Sigmoid colon (tissue), 4 donors: ENCODE data around the gene IFT172.
"Not testable (repeated sequence)": the region's sequence is repeated elsewhere in the genome, so short reads cannot be mapped to it uniquely, and the experiment has no call there.

ENCODE experiments used
- EP300 ChIP-seq, 4 donors: sonication (generic); formaldehyde crosslinking; IDR thresholded peaks; one replicate each; pipeline ENCODE4 v1.6.1; 2017; ENCODE audit warnings: antibody characterized with exemption in 4 of 4
- POLR2A ChIP-seq, 2 donors: fragments of 450-650 bp; IDR thresholded peaks; one replicate each; pipeline ENCODE4 v1.6.1; 2016; ENCODE audit warnings: antibody characterized with exemption in 2 of 2, mild to moderate bottlenecking in 2 of 2, moderate library complexity in 2 of 2
- POLR2AphosphoS5 ChIP-seq, 4 donors: sonication (generic); formaldehyde crosslinking; IDR thresholded peaks; one replicate each; pipeline ENCODE4 v1.6.1; 2017; ENCODE audit warnings: antibody characterized with exemption in 4 of 4
- TF ChIP-seq, protein P1 (sequence below), 4 experiments: fragments of 450-650 bp in 3 of 4; fragments of 200-600 bp in 1 of 4; IDR thresholded peaks; one replicate each; pipeline ENCODE4 v1.5.1; 2016 to 2019; ENCODE audit warnings: antibody characterized with exemption in 4 of 4, mild to moderate bottlenecking in 3 of 4, moderate library complexity in 2 of 4

DNA sequence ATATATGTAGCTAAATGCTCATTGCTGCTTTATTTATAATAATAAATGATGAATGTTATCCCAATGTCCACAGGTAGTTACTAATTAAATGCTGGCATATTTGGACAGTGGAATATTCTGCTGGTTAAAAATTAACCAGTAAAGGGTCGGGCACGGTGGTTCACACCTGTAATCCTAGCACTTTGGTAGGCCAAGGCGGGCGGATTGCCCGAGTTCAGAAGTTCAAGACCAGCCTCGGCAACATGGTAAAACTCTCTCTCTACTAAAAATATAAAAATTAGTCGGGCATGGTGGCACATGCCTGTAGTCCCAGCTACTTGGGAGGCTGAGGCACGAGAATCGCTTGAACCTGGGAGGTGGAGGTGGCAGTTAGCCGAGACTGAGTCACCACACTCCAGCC lies 64.5 kb downstream of the IFT172 start:
- TF ChIP-seq, protein P1, sequence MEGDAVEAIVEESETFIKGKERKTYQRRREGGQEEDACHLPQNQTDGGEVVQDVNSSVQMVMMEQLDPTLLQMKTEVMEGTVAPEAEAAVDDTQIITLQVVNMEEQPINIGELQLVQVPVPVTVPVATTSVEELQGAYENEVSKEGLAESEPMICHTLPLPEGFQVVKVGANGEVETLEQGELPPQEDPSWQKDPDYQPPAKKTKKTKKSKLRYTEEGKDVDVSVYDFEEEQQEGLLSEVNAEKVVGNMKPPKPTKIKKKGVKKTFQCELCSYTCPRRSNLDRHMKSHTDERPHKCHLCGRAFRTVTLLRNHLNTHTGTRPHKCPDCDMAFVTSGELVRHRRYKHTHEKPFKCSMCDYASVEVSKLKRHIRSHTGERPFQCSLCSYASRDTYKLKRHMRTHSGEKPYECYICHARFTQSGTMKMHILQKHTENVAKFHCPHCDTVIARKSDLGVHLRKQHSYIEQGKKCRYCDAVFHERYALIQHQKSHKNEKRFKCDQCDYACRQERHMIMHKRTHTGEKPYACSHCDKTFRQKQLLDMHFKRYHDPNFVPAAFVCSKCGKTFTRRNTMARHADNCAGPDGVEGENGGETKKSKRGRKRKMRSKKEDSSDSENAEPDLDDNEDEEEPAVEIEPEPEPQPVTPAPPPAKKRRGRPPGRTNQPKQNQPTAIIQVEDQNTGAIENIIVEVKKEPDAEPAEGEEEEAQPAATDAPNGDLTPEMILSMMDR (IDR thresholded peaks at IDR 0.05) = not testable (repeated sequence)
- not testable (repeated sequence) for TF ChIP-seq POLR2A, POLR2AphosphoS5, EP300 (IDR thresholded peaks at IDR 0.05)
